ENCODE data around the gene CREBZF.
"Not testable (repeated sequence)": the region's sequence is repeated elsewhere in the genome, so short reads cannot be mapped to it uniquely, and the experiment has no call there.

Gene CREBZF

DNA sequence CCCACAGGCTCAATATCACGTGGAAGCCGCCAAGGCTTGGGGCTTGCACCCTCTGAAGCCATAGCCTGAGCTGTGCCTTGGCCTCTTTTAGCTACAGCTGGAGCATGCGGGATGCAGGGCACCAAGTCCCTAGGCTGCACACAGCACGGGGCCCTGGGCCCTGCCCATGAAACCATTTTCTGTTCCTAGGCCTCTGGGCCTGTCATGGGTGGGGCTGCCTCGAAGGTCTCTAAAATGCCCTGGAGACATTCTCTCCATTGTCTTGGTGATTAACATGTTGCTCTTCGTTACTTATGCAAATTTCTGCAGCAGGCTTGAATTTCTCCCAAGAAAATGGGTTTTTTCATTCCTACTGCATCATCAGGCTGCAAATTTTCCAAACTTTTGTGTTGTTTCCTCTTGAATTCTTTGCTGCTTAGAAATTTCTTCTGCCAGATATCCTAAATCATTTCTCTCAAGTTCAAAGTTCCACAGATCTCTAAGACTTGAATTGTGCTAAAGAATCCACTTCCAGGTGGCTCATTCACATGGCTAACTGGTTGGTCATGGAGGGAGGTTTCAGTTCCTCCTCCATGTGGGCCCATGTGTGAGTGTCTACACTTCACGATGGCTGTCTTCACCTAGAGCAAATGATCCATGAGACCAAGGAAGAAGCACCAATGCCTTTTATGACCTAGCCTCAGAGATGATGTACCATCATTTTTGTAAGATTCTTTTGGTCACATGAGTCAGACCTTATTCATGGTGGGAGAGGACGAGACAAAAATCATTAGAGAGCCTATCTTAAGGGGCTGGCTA lies 7.4 kb upstream of the CREBZF start:
- Histone ChIP-seq H3K27ac (no peak overlapping the region), H3K4me3 (no peak overlapping the region)

GRCh38 chr11:85670949-85671663 lies 6.2 kb upstream of the CREBZF start:
- not testable (repeated sequence) for H3K4me3 ChIP-seq, H3K27ac ChIP-seq

GRCh38 chr11:85668157-85668556 lies 3.2 kb upstream of the CREBZF start:
- no peak overlapping the region for H3K4me3 ChIP-seq
- H3K27ac ChIP-seq, result no peak overlapping the region

- H3K27ac ChIP-seq, result no peak overlapping the region
- no peak overlapping the region for H3K4me3 ChIP-seq
Observed at GRCh38 chr11:85666687-85667086, 1.8 kb upstream of the CREBZF start.

- H3K4me3 ChIP-seq, result peak overlapping the region in 1 of 7 experiments; percentile 90
- peak overlapping the region in 4 of 21 experiments; percentile 97 to 99 (median 98) for H3K27ac ChIP-seq
Observed at GRCh38 chr11:85665733-85666132, 804 bp upstream of the CREBZF start.

DNA sequence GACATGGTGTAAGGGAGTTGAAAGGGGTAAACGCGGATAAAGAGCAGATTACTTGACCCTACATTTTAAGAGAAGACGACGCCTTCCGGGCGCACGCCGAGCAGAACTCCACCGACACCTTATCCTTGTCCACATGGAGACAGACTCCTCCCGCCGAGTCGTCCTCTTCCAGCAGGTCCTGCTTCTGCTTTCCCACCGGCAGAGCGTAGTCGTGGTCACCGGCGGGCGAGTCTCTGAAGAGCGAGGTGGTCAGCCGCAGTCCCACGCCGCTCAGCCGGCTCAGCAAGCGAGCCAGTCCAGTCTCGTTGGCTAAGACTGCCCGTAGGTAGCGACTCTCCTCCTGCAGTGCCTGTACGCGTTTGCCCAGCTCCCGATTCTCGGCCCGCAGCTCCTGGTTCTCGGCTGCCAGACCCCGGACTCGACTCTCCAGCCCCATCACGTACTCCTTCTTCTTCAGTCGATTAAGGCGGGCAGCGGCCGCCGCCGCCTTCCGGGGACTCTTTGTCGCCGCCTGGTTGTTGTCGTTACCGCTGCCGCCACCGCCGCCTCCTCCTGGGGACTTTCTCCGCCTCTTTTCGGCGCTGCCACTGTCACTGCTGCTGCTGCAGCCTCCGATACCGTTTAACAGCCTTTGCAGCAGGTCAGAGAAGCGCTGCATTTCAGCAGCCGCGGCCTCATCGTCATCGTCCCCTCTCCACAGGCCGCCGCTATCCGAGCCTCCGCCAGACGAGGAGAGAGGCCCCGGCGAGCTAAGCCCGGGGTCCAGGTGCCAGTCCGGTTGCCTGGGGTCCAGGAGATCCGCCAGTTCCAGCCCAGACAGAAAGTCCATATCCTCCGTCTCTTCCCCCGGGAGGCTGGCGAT lies 945 bp downstream of the CREBZF start:
- Histone ChIP-seq H3K4me3 (peak overlapping the region; percentile 60 to 99 (median 90)), H3K27ac (peak overlapping the region; percentile 89 to 100 (median 98))

DNA sequence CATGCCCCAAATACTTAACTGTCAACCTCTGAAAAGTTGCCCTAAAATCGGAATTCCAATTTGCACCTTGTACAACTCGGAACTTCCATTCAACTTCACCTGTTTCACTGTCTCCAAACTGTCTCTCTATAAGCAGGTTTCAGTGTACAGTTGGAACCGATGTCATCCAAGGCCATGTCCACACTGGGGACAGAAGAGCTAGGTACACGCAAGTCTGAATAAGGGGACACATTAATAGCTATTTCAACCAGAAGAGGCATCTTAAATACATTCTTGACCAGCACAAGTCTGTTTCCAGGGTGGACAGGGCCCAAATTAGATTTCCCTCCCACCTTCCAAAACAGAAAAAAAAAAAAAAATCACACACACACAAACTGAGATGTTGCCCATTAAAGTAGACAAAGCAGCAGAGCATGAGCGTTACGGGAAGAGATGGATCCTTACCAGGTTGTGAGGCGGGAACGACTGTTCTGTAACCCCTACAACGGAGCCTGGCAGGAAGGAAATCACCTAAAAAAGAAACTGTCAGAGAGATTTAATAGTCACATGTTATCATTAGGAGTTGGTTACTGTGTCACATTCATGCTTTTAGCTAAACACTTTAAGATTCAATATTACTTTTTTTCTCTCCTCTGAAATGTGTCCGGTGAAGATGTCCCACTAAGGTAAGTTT lies 1.7 kb downstream of the CREBZF start:
- Histone ChIP-seq H3K27ac (peak overlapping the region in 20 of 21 experiments; percentile 94 to 100 (median 98)), H3K4me3 (peak overlapping the region; percentile 60 to 99 (median 90))

GRCh38 chr11:85661972-85662664 lies 2.8 kb downstream of the CREBZF start:
- Histone ChIP-seq H3K4me3 (peak overlapping the region in 6 of 7 experiments; percentile 7 to 99 (median 90)), H3K27ac (peak overlapping the region in 3 of 21 experiments; percentile 6 to 97 (median 29))

DNA sequence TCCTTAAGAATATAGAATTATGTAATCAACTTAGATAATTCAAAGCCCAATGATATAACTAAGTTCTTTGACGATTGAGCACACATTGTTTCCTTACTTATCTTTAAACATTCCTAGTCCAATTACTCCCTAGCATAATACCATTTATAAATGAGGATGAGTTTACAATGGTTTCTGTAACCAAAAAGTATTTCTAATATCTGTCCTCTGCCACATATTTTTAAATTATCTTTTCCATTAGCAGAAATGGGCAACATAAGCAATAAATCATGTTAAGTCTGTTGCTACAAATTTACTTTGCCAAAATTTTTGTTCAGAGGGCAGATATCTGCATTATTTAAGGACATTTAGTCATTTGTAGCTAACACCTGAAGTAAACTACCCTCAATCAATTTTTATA lies 6.7 kb downstream of the CREBZF start:
- no peak overlapping the region for H3K27ac ChIP-seq

DNA sequence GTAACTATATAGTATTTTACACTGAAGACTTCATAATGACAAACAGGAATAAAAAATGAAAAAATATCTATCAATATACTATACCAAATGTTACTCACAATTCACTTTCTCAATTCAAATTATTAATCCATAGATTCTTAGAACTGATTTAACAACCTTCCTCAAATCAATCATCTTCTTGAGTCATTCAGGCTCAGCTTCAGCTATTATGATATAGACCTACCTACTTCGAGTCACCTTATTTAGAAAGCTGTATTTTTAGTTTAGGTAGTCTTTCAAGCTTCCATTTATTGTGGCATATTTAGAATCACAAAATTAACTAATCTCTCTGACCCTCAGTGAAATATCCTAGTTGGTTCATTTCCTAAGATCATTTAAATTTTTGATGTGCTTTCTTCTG lies 8.2 kb downstream of the CREBZF start:
- no peak overlapping the region for H3K4me3 ChIP-seq
- H3K27ac ChIP-seq, result no peak overlapping the region

More for the DNA sequence above, 6.7 kb downstream of the CREBZF start:
- H3K4me3 ChIP-seq, result no peak overlapping the region

DNA sequence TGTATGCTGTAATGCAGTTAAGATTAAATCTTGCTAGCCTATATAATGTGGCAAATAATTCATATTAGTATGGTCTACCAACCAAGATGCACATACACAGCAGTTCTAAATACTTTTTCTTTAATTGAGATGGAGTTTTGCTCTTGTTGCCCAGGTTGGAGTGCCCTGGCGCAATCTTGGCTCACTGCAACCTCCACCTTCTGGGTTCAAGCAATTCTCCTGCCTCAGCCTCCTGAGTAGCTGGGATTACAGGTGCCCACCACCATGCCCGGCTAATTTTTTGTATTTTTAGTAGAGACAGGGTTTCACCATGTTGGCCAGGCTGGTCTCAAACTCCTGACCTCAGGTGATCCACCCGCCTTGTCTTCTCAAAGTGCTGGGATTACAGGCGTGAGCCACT lies 10.6 kb downstream of the CREBZF start:
- H3K4me3 ChIP-seq, H3K27ac ChIP-seq: not testable (repeated sequence)

- no peak overlapping the region for H3K4me3 ChIP-seq
- no peak overlapping the region for H3K27ac ChIP-seq
Observed at GRCh38 chr11:85652786-85653447, 12.0 kb downstream of the CREBZF start.

- Histone ChIP-seq H3K27ac (no peak overlapping the region), H3K4me3 (no peak overlapping the region)
Observed at GRCh38 chr11:85651118-85651517, 13.8 kb downstream of the CREBZF start.

DNA sequence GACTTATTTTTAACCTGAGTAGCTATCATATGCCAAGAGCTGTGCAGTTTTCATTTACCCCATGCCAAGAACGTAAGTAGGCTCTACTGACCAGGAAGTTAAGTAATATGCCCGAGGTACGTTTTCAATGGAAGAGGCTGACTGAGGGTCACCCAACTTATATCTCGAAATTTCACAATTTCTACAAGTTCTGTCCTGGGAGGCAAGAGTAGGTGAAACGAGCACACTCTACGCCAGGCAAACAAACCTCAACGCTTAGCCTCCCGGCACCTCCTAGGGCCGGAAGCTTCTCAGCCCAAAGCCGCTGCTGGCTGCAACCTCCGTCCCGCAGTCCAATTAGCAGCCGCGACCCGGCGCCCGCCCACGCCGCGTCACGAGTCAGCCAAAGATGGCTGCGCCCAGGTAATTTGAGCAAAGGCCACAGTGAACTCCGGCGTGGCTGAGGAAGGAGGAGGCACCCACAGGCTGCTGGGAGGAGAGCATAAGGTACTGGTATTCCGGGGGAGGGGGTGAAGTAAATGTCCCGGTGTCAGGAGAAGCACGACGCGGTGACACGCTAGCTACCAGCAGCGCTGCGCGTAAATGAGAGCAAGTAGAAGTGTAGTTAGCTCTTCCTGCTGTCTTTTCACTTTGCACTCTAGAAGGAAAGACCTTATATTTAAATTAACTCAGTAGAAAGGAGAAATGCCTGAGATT lies 17.2 kb downstream of the CREBZF start, which contains the start of gene TMEM126A:
Gene TMEM126A (plus strand): TSS at position 364 of the 696 bp plus-strand sequence. CDS start 2,289 bp downstream, outside the sequence.
- H3K4me3 ChIP-seq, result peak within 1 kb of the TSS; percentile 54 to 73 (median 62)
- H3K27ac ChIP-seq, result peak within 1 kb of the TSS in 20 of 21 experiments; percentile 45 to 91 (median 76)

DNA sequence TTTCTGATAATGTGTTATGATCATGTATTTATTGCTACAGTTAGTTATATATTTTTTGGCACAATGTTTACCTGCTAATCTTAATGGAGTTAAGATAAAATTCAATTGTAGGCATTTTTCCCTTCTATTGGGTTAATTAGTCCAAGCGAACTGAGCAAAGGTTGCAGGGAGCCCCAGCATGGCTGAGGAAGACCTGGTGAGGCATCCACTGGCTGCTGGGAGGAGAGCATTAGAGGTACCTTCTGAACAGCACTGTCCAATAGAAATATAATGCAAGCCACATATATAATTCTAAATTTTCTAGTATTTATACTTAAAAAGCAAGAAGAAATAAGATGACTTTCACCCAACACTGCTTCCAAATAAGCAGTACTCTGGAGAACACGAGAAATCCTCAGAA lies 17.9 kb downstream of the CREBZF start:
- Histone ChIP-seq H3K27ac (peak overlapping the region in 19 of 21 experiments; percentile 54 to 91 (median 76)), H3K4me3 (peak overlapping the region; percentile 54 to 73 (median 62))

DNA sequence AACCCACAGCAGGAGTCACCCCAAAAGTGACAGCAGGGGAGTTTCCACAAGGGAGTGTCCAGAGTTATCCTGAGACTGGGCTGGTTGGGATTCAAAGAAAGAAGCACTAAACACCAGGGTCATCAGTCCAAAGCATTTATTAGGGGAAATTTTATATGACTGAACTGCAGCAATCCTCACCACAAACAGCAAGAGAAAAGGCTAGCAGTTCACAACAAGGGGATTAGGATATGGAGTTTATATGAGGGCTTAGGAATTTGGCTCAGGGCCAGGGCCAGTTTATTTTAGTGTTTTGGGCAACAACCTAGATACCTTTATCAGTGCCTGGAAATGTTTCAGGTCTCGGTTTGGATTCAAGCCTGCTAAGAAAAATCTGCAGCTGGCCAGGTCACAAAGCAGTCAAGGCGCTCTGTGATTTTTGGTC lies 21.7 kb downstream of the CREBZF start:
- no peak overlapping the region for H3K4me3 ChIP-seq

GRCh38 chr11:85634747-85635146 lies 30.2 kb downstream of the CREBZF start:
- H3K4me3 ChIP-seq, result no peak overlapping the region
- no peak overlapping the region for H3K27ac ChIP-seq

More for the DNA sequence above, 21.7 kb downstream of the CREBZF start:
- no peak overlapping the region for H3K27ac ChIP-seq

Measured in skin epidermis (tissue), 12 donors.